HG03045 (cell line): Measurements from ENCODE around the gene LTF.

Source experiments
- ATAC-seq: cut with Tn5 transposase; IDR thresholded peaks from one replicate; pipeline ENCODE4 v1.9.1; 2021; ENCODE audit warnings: mild to moderate bottlenecking, moderate library complexity; ENCODE audit not compliant: unreplicated experiment

LTF gene

GRCh38 chr3:46470831-46471230 is 6.1 kb upstream of the LTF start:
- ATAC-seq, result no peak

GRCh38 chr3:46469680-46470357 is 5.1 kb upstream of the LTF start:
- ATAC-seq, result no peak

- no peak for ATAC-seq
Observed at GRCh38 chr3:46468753-46469600, 4.3 kb upstream of the LTF start.

GRCh38 chr3:46467562-46467961 is 2.9 kb upstream of the LTF start:
- no peak for ATAC-seq

GRCh38 chr3:46466871-46467403 is 2.2 kb upstream of the LTF start:
- ATAC-seq, result no peak

- ATAC-seq, result no peak
Observed at GRCh38 chr3:46466273-46466672, 1.6 kb upstream of the LTF start.

GRCh38 chr3:46465196-46465520 is 453 bp upstream of the LTF start:
- ATAC-seq, result no peak

- no peak for ATAC-seq
Observed at GRCh38 chr3:46463868-46464241, 850 bp downstream of the LTF start.

- no peak for ATAC-seq
Observed at GRCh38 chr3:46463120-46463867, 1.4 kb downstream of the LTF start.

- ATAC-seq, result no peak
Observed at GRCh38 chr3:46462511-46462910, 2.2 kb downstream of the LTF start.

- ATAC-seq, result no peak
Observed at GRCh38 chr3:46462111-46462510, 2.6 kb downstream of the LTF start.

- ATAC-seq, result no peak
Observed at GRCh38 chr3:46460051-46460450, 4.7 kb downstream of the LTF start.

GRCh38 chr3:46456118-46456517 is 8.6 kb downstream of the LTF start:
- no peak for ATAC-seq

GRCh38 chr3:46455231-46456115 is 9.2 kb downstream of the LTF start:
- no peak for ATAC-seq

- ATAC-seq, result no peak
Observed at GRCh38 chr3:46454606-46455005, 10.1 kb downstream of the LTF start.

- ATAC-seq, result no peak
Observed at GRCh38 chr3:46454209-46454595, 10.5 kb downstream of the LTF start.

GRCh38 chr3:46453526-46454208 is 11.0 kb downstream of the LTF start:
- no peak for ATAC-seq

- no peak for ATAC-seq
Observed at GRCh38 chr3:46449755-46450552, 14.8 kb downstream of the LTF start.

- ATAC-seq, result no peak
Observed at GRCh38 chr3:46448721-46449120, 16.0 kb downstream of the LTF start.
